IPS DF 19.7 (cell line): ENCODE data around the gene CLASP2.
"Not testable (repeated sequence)": the region's sequence is repeated elsewhere in the genome, so short reads cannot be mapped to it uniquely, and the experiment has no call there.

Experiments
- DNase-seq: peaks from one replicate; pipeline ENCODE4 v3.0.0-alpha.2; 2013; ENCODE audit warnings: low read depth, low spot score

CLASP2 gene

GRCh38 chr3:33717866-33718594, at the start of gene CLASP2:
Gene CLASP2 (minus strand): TSS chr3:33718254. CDS start chr3:33718002, 252 bp downstream.
- DNase-seq: peak; percentile 48

- no peak for DNase-seq
Observed at GRCh38 chr3:33758864-33759263, 40.8 kb upstream of the CLASP2 start.

GRCh38 chr3:33758281-33758680, 40.2 kb upstream of the CLASP2 start:
- DNase-seq: no peak

- DNase-seq: not testable (repeated sequence)
Observed at GRCh38 chr3:33754391-33754790, 36.3 kb upstream of the CLASP2 start.

- no peak for DNase-seq
Observed at GRCh38 chr3:33751336-33751735, 33.3 kb upstream of the CLASP2 start.

GRCh38 chr3:33750211-33750548, 32.1 kb upstream of the CLASP2 start:
- no peak for DNase-seq

- no peak for DNase-seq
Observed at GRCh38 chr3:33749546-33750210, 31.6 kb upstream of the CLASP2 start.

GRCh38 chr3:33746416-33747116, 28.5 kb upstream of the CLASP2 start:
- no peak for DNase-seq

GRCh38 chr3:33737146-33737545, 19.1 kb upstream of the CLASP2 start:
- no peak for DNase-seq

GRCh38 chr3:33732394-33732793, 14.3 kb upstream of the CLASP2 start:
- no peak for DNase-seq

- no peak for DNase-seq
Observed at GRCh38 chr3:33729993-33730392, 11.9 kb upstream of the CLASP2 start.

- no peak for DNase-seq
Observed at GRCh38 chr3:33724256-33724655, 6.2 kb upstream of the CLASP2 start.

GRCh38 chr3:33722626-33723370, 4.7 kb upstream of the CLASP2 start:
- no peak for DNase-seq

- DNase-seq: no peak
Observed at GRCh38 chr3:33722191-33722590, 4.1 kb upstream of the CLASP2 start.

GRCh38 chr3:33718595-33718907, 497 bp upstream of the CLASP2 start:
- no peak for DNase-seq

GRCh38 chr3:33717616-33717865, 513 bp downstream of the CLASP2 start:
- no peak for DNase-seq

- DNase-seq: no peak
Observed at GRCh38 chr3:33716227-33716626, 1.8 kb downstream of the CLASP2 start.

- DNase-seq: no peak
Observed at GRCh38 chr3:33711100-33711499, 7.0 kb downstream of the CLASP2 start.

GRCh38 chr3:33706056-33706455, 12.0 kb downstream of the CLASP2 start:
- no peak for DNase-seq

- no peak for DNase-seq
Observed at GRCh38 chr3:33704891-33705290, 13.2 kb downstream of the CLASP2 start.

GRCh38 chr3:33699275-33699674, 18.8 kb downstream of the CLASP2 start:
- no peak for DNase-seq

- no peak for DNase-seq
Observed at GRCh38 chr3:33694944-33695343, 23.1 kb downstream of the CLASP2 start.

GRCh38 chr3:33690341-33690740, 27.7 kb downstream of the CLASP2 start:
- DNase-seq: no peak
